Measurements from ENCODE around the gene MMP15. TPM values are rescaled to one million over a fixed set of nuclear protein-coding genes. Genes with fewer than 3 reads are reported as not detected.

The MMP15 gene
- total and polyA plus RNA-seq, 2 of the 4 experiments (the other 2 are of a cell fraction), result 0.18 to 0.56 TPM

DNA sequence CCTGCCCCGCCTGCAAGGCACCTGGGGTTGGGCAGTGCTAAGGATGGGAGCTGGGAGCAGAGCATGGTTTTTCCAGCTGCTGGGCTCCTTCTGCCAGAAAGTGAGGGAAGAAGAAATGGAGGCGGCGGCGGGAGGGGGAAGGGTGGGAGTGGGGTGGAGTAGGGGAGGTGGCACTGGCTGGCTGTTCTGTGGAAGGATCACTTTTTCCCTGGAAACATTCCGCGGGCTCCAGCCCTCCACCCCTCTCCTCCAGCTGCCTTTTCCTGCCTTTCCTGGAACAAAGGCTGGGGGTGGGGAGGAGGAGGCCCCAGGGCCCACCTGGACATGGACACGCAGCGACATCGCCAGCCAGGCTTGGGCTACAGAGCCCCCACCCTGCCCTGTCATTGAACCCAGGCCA is 62.5 kb downstream of the MMP15 start:
- Histone ChIP-seq H2BK15ac (ENCODE audit: low read depth, low read length) (no peak overlapping the region), H3K79me1 (ENCODE audit: low read depth in 1 of 2, low read length in 2 of 2) (no peaks in the 10 kb centered on the region), H3K56ac (ENCODE audit: extremely low read depth, insufficient read depth, low read length) (no peak overlapping the region), H2BK20ac (ENCODE audit: low read depth, low read length) (no peak overlapping the region), H2AK5ac (ENCODE audit: low read depth, low read length) (no peak overlapping the region), H3K4ac (ENCODE audit: low read depth, low read length) (no peak overlapping the region), H3K4me3 (ENCODE audit: insufficient read depth, low read depth, low read length) (no peak overlapping the region), H3K9me3 (ENCODE audit: control insufficient read depth, insufficient read depth, low read length) (no peaks in the 10 kb centered on the region), H2BK120ac (ENCODE audit: low read depth, low read length) (no peak overlapping the region), H3K36me3 (ENCODE audit: control insufficient read depth, insufficient read depth, low read length) (no peaks in the 10 kb centered on the region), H3K4me1 (ENCODE audit: control insufficient read depth, insufficient read depth, low read length) (no peaks in the 10 kb centered on the region), H4K91ac (ENCODE audit: insufficient read depth, low read depth, low read length) (no peak overlapping the region), H3K9me1 (ENCODE audit: insufficient read depth, low read length) (no peaks in the 10 kb centered on the region), H3K9ac (ENCODE audit: low read depth, low read length) (no peak overlapping the region), H3K14ac (replicated peaks; ENCODE audit: low read depth, low read length) (no peak overlapping the region), H4K8ac (ENCODE audit: low read depth in 2 of 2, low read length in 2 of 2) (no peak overlapping the region), H3K18ac (ENCODE audit: low read depth, low read length) (no peak overlapping the region), H3K23ac (ENCODE audit: low read depth, low read length) (no peak overlapping the region), H4K5ac (ENCODE audit: low read depth, low read length) (no peak overlapping the region), H2BK5ac (ENCODE audit: low read depth, low read length, poor library complexity, severe bottlenecking) (no peak overlapping the region), H4K20me1 (ENCODE audit: insufficient read depth, low read length) (no peaks in the 10 kb centered on the region), H2AFZ (replicated peaks; ENCODE audit: low read length, poor library complexity) (no peak overlapping the region), H2AK9ac (replicated peaks; ENCODE audit: low read depth, low read length, poor library complexity) (no peak overlapping the region), H3K27me3 (ENCODE audit: control insufficient read depth, insufficient read depth, low read length) (peaks cover 8% of the 10 kb centered on the region), H3K27ac (ENCODE audit: insufficient read depth, low read length) (no peak overlapping the region), H3K4me2 (ENCODE audit: low read depth, low read length) (no peak overlapping the region)
- no peak for DNase-seq
- intact Hi-C loops (cut with micrococcal nuclease) (no loop called here), dilution Hi-C loops (cut with HindIII; ENCODE audit: low sequenced_read_pairs, unreplicated experiment) (no loop called here), in situ Hi-C loops (cut with MboI; ENCODE audit: low sequenced_read_pairs) (no loop called here)
- no TSS peak for BruUV-seq (replicated peaks)
- ChIA-PET POLR2A (ENCODE audit: unreplicated experiment) (no interaction called here), CTCF (no interaction called here)
- TF ChIP-seq, protein P1, sequence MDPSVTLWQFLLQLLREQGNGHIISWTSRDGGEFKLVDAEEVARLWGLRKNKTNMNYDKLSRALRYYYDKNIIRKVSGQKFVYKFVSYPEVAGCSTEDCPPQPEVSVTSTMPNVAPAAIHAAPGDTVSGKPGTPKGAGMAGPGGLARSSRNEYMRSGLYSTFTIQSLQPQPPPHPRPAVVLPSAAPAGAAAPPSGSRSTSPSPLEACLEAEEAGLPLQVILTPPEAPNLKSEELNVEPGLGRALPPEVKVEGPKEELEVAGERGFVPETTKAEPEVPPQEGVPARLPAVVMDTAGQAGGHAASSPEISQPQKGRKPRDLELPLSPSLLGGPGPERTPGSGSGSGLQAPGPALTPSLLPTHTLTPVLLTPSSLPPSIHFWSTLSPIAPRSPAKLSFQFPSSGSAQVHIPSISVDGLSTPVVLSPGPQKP (IDR thresholded peaks at IDR 0.05; ENCODE audit: borderline replicate concordance, low read depth, low read length), result no peak
- TF ChIP-seq CHD1 (IDR thresholded peaks at IDR 0.05; ENCODE audit: low read depth, low read length) (no peak), RCOR1 (IDR thresholded peaks at IDR 0.05; ENCODE audit: insufficient replicate concordance, low read length) (no peak), MAFK (IDR thresholded peaks at IDR 0.05; ENCODE audit: low read depth, low read length) (no peak), NFE2L2 (IDR thresholded peaks at IDR 0.05; ENCODE audit: low read depth, low read length) (no peak), RAD21 (IDR thresholded peaks at IDR 0.05; ENCODE audit: low read length) (no peak), SMC3 (IDR thresholded peaks at IDR 0.05; ENCODE audit: low read depth, low read length) (no peak), POLR2A (IDR thresholded peaks at IDR 0.05; ENCODE audit: low read depth, low read length) (no peak), RFX5 (IDR thresholded peaks at IDR 0.05; ENCODE audit: low read depth, low read length) (no peak), FOS (IDR thresholded peaks at IDR 0.05; ENCODE audit: low read depth, low read length) (no peak), MAZ (IDR thresholded peaks at IDR 0.05; ENCODE audit: borderline replicate concordance, low read depth, low read length) (no peak)
- TF ChIP-seq, protein P2, sequence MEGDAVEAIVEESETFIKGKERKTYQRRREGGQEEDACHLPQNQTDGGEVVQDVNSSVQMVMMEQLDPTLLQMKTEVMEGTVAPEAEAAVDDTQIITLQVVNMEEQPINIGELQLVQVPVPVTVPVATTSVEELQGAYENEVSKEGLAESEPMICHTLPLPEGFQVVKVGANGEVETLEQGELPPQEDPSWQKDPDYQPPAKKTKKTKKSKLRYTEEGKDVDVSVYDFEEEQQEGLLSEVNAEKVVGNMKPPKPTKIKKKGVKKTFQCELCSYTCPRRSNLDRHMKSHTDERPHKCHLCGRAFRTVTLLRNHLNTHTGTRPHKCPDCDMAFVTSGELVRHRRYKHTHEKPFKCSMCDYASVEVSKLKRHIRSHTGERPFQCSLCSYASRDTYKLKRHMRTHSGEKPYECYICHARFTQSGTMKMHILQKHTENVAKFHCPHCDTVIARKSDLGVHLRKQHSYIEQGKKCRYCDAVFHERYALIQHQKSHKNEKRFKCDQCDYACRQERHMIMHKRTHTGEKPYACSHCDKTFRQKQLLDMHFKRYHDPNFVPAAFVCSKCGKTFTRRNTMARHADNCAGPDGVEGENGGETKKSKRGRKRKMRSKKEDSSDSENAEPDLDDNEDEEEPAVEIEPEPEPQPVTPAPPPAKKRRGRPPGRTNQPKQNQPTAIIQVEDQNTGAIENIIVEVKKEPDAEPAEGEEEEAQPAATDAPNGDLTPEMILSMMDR (conservative IDR thresholded peaks at IDR 0.05; ENCODE audit: low read depth, low read length), result no peak
- TF ChIP-seq, protein P3, sequence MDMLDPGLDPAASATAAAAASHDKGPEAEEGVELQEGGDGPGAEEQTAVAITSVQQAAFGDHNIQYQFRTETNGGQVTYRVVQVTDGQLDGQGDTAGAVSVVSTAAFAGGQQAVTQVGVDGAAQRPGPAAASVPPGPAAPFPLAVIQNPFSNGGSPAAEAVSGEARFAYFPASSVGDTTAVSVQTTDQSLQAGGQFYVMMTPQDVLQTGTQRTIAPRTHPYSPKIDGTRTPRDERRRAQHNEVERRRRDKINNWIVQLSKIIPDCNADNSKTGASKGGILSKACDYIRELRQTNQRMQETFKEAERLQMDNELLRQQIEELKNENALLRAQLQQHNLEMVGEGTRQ (IDR thresholded peaks at IDR 0.05; ENCODE audit: low read depth, low read length), result no peak
- no peak for ATAC-seq (ENCODE audit: low read depth)
- no CpG with 5 or more reads among the region's 9 CpGs for WGBS, 2 experiments (ENCODE audit: extremely low coverage in 2 of 2, insufficient read length in 1 of 2)

Data from IMR-90 (cell line).